OCI-LY3 (cell line): ENCODE data around the gene LARGE2.

Experiments used
- H2AFZ ChIP-seq: fragments of 200-600, 300-600 bp; shearing (Covaris generic); 2 replicates; pipeline ENCODE4 v1.6.0; 2014; ENCODE audit warnings: antibody characterized with exemption, low read depth, low read length
- H3K27ac ChIP-seq: fragments of 200-600, 300-600 bp; sonication (generic); 2 replicates; pipeline ENCODE4 v1.5.1; 2014; ENCODE audit warnings: mild to moderate bottlenecking, low read length, moderate library complexity, mixed read lengths
- H3K27me3 ChIP-seq: fragments of 200-600, 300-600 bp; sonication (generic); 2 replicates; pipeline ENCODE4 v1.6.1; 2014; ENCODE audit warnings: low read depth, low read length, mixed read lengths
- H3K36me3 ChIP-seq: fragments of 200-600, 300-600 bp; sonication (generic); replicated peaks from 2 replicates; pipeline ENCODE3; 2014; ENCODE audit warnings: low read depth, low read length, mixed read lengths
- H3K4me1 ChIP-seq: fragments of 300-600, 200-600 bp; sonication (generic); 2 replicates; pipeline ENCODE4 v1.6.1; 2014; ENCODE audit warnings: low read length, mixed read lengths
- H3K4me2 ChIP-seq: fragments of 200-600, 300-600 bp; sonication (generic); 2 replicates; pipeline ENCODE4 v1.6.1; 2014; ENCODE audit warnings: low read length, mixed read lengths
- H3K4me3 ChIP-seq: fragments of 300-600, 200-600 bp; sonication (generic); 2 replicates; pipeline ENCODE4 v1.5.1; 2014; ENCODE audit warnings: antibody characterized with exemption, mild to moderate bottlenecking, low read length, moderate library complexity
- H3K79me2 ChIP-seq: fragments of 300-600, 200-600 bp; shearing (Covaris generic); 2 replicates; pipeline ENCODE4 v1.6.1; 2014; ENCODE audit warnings: mild to moderate bottlenecking, low read length, mixed read lengths
- H3K9ac ChIP-seq: fragments of 300-600, 200-600 bp; shearing (Covaris generic); 2 replicates; pipeline ENCODE4 v1.6.0; 2014; ENCODE audit warnings: mild to moderate bottlenecking, low read length, moderate library complexity
- H3K9me3 ChIP-seq: fragments of 200-600, 300-600 bp; shearing (Covaris generic); 2 replicates; pipeline ENCODE4 v1.6.1; 2014; ENCODE audit warnings: low read length, mixed read lengths; ENCODE audit not compliant: insufficient read depth
- H4K20me1 ChIP-seq: fragments of 200-600, 300-600 bp; sonication (generic); 2 replicates; pipeline ENCODE4 v1.6.1; 2016; ENCODE audit warnings: low read length, mixed read lengths; ENCODE audit not compliant: insufficient read depth
- EZH2phosphoT487 ChIP-seq: fragments of 200-600 bp; shearing (Covaris generic); IDR thresholded peaks from 2 replicates; pipeline ENCODE4 v1.6.1; 2018; ENCODE audit warnings: antibody characterized with exemption, mixed run types, low read depth
- TF ChIP-seq, protein P1 (sequence below): fragments of 200-600, 300-600 bp; sonication (generic); IDR thresholded peaks from 2 replicates; pipeline ENCODE4 v1.5.1; 2014; ENCODE audit warnings: antibody characterized with exemption, low read length, low read depth

The LARGE2 gene

DNA sequence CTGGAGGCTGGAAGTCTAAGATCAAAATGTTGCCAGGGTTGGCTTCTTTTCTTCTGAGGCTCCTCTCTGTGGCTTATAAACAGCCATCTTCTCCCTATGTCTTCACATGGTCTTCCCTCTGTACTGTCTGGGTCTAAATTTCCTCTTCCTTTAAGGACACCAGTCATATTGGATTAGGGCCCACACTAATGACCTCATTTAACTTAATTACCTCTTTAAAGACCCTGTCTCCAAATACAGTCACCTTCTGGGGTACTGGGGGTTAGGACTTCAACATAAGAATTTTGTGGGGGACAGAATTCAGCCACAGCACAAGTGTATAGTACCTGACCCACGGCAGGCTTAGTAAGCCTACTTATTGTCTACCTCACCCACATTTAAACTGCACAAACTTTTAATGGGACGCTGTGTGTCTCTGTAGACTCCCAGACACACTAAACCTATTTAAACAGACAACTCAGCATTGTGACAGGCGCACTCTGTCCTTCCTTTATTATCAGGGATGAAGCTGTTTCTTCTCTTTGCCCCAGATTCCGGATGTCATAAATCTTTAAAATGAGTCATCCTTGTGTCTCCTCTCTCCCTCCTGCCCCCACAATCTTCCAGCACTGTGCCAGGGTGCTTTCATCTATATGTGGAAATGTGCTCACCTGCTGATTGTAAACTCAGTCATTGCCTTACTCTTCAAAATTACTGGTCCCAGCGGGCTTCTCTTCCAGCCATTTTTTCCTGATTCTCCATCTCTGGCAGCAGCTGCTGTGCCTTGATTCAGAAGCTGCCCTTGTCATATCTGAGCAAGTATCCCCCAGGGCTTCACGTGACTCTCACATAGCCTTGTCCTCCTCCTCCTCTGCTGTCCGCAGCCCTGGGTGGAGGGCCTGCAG lies 42.4 kb upstream of the LARGE2 start:
- H3K4me3 ChIP-seq: no peak overlapping the region
- H2AFZ ChIP-seq: no peak overlapping the region
- no peaks in the 10 kb centered on the region for H3K79me2 ChIP-seq
- no peak overlapping the region for H3K4me2 ChIP-seq
- no peaks in the 10 kb centered on the region for H3K27me3 ChIP-seq
- H4K20me1 ChIP-seq: peaks cover 37% of the 10 kb centered on the region
- no peak overlapping the region for H3K9ac ChIP-seq
- TF ChIP-seq EZH2phosphoT487: no peak
- TF ChIP-seq, protein P1, sequence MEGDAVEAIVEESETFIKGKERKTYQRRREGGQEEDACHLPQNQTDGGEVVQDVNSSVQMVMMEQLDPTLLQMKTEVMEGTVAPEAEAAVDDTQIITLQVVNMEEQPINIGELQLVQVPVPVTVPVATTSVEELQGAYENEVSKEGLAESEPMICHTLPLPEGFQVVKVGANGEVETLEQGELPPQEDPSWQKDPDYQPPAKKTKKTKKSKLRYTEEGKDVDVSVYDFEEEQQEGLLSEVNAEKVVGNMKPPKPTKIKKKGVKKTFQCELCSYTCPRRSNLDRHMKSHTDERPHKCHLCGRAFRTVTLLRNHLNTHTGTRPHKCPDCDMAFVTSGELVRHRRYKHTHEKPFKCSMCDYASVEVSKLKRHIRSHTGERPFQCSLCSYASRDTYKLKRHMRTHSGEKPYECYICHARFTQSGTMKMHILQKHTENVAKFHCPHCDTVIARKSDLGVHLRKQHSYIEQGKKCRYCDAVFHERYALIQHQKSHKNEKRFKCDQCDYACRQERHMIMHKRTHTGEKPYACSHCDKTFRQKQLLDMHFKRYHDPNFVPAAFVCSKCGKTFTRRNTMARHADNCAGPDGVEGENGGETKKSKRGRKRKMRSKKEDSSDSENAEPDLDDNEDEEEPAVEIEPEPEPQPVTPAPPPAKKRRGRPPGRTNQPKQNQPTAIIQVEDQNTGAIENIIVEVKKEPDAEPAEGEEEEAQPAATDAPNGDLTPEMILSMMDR: no peak
- peaks cover 41% of the 10 kb centered on the region for H3K36me3 ChIP-seq
- no peaks in the 10 kb centered on the region for H3K9me3 ChIP-seq
- no peaks in the 10 kb centered on the region for H3K4me1 ChIP-seq
- no peak overlapping the region for H3K27ac ChIP-seq

GRCh38 chr11:45880772-45881570 lies 41.5 kb upstream of the LARGE2 start:
- Histone ChIP-seq H3K79me2 (no peaks in the 10 kb centered on the region), H3K27ac (no peak overlapping the region), H3K9me3 (no peaks in the 10 kb centered on the region), H2AFZ (no peak overlapping the region), H3K4me1 (no peaks in the 10 kb centered on the region), H3K27me3 (no peaks in the 10 kb centered on the region), H3K9ac (no peak overlapping the region), H4K20me1 (peaks cover 33% of the 10 kb centered on the region), H3K36me3 (peaks cover 34% of the 10 kb centered on the region), H3K4me2 (no peak overlapping the region), H3K4me3 (no peak overlapping the region)
- TF ChIP-seq, protein P1: no peak
- no peak for TF ChIP-seq EZH2phosphoT487

DNA sequence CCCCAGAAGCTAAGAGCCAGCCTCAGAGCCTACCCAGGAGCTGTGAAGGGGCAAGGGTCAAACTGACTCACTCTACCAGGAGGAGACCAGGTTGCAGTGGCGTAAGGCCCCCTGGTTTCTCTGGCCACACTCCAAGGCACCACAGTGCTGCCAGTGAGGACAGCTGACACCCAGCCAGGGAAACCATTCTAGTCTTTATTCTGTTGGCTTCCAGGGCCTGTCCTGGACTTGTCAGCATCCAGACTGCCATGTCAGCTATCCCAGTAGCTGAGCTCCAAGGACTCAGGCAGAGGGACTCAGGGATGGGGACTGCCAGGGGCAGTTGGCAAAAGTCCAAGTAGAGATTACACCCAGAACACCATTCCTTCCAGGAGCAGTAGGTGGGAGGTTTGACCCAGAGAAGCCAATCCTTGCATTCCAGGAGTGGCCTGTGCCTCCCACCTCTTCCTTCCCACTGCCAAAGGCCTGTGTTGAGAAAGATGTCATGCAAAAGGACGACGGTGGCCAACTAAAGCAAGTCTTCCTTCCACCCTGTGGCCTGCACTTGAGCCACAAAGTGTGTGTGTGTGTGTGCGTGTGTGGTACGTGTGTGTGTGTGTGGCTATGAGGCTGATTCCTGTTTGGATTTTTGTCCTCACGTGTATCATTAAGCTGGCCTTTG lies 40.6 kb upstream of the LARGE2 start:
- no peaks in the 10 kb centered on the region for H3K9me3 ChIP-seq
- TF ChIP-seq EZH2phosphoT487: no peak
- TF ChIP-seq, protein P1: no peak
- H3K27ac ChIP-seq: no peak overlapping the region
- H2AFZ ChIP-seq: no peak overlapping the region
- no peaks in the 10 kb centered on the region for H3K79me2 ChIP-seq
- no peaks in the 10 kb centered on the region for H3K27me3 ChIP-seq
- H3K4me1 ChIP-seq: no peaks in the 10 kb centered on the region
- H3K4me2 ChIP-seq: no peak overlapping the region
- H3K36me3 ChIP-seq: peaks cover 28% of the 10 kb centered on the region
- peaks cover 31% of the 10 kb centered on the region for H4K20me1 ChIP-seq
- H3K9ac ChIP-seq: no peak overlapping the region
- no peak overlapping the region for H3K4me3 ChIP-seq
